PC-9 (cell line): ENCODE results near the gene SLC4A4. TPM values are rescaled to one million over a fixed set of nuclear protein-coding genes. Genes with fewer than 3 reads are reported as not detected.
A peak's percentile ranks its signal among the peaks of the same experiment; 100 is the strongest.

Experiments
- BruUV-seq: library from RNA; stranded (reverse); fragments of 400-500 nt; replicated peaks from 2 replicates; lab custom pipeline; 2021; lab: Mats Ljungman, UMichigan
- CTCF ChIA-PET: fragments of 300-600 bp; sonication (Branson Sonifier 250); formaldehyde crosslinking; loops from one replicate; lab custom pipeline; 2022; ENCODE audit warnings: antibody characterized with exemption; lab: Charles Lee
- POLR2A ChIA-PET: fragments of 300-600 bp; sonication (Branson Sonifier 250); formaldehyde crosslinking; loops from one replicate; lab custom pipeline; 2022; ENCODE audit warnings: antibody characterized with exemption; ENCODE audit not compliant: unreplicated experiment; lab: Charles Lee
- DNase-seq, 2 experiments: peaks; one replicate each; pipeline versions ENCODE4 v3.0.0 to v3.0.0-alpha.2; 2015 to 2022; ENCODE audit warnings: mixed read lengths in 1 of 2
- H2AFZ ChIP-seq: fragments of 200-600 bp; sonication (generic); 2 replicates; pipeline ENCODE4 v1.8.1; 2017; ENCODE audit warnings: antibody characterized with exemption
- H3F3A ChIP-seq: fragments of 200-600 bp; sonication (generic); 2 replicates; pipeline ENCODE4 v1.8.1; 2017; ENCODE audit warnings: antibody characterized with exemption, mild to moderate bottlenecking, low read depth; ENCODE audit not compliant: insufficient read depth
- H3K27ac ChIP-seq: fragments of 200-600 bp; sonication (generic); 2 replicates; pipeline ENCODE4 v1.6.1; 2016; ENCODE audit warnings: mixed run types
- H3K27me3 ChIP-seq: fragments of 200-600 bp; sonication (generic); 2 replicates; pipeline ENCODE4 v1.6.1; 2016; ENCODE audit warnings: low read depth, mixed run types; ENCODE audit not compliant: insufficient read depth
- H3K36me3 ChIP-seq: fragments of 200-600 bp; sonication (generic); 2 replicates; pipeline ENCODE4 v1.6.1; 2016; ENCODE audit warnings: low read depth, mixed run types
- H3K4me1 ChIP-seq: fragments of 200-600 bp; sonication (generic); replicated peaks from 2 replicates; pipeline ENCODE4 v1.6.1; 2016; ENCODE audit warnings: mixed run types; ENCODE audit not compliant: insufficient read depth
- H3K4me2 ChIP-seq: fragments of 200-600 bp; sonication (generic); 2 replicates; pipeline ENCODE4 v1.6.1; 2017; ENCODE audit warnings: mixed run types
- H3K4me3 ChIP-seq: fragments of 200-600 bp; sonication (generic); 2 replicates; pipeline ENCODE4 v1.6.1; 2016; ENCODE audit warnings: mixed run types
- H3K79me2 ChIP-seq: fragments of 200-600 bp; sonication (generic); 2 replicates; pipeline ENCODE4 v1.6.1; 2017; ENCODE audit warnings: low read depth, mixed run types
- H3K9me2 ChIP-seq: fragments of 200-600 bp; sonication (generic); 2 replicates; pipeline ENCODE4 v1.8.1; 2017; ENCODE audit warnings: mild to moderate bottlenecking; ENCODE audit not compliant: insufficient read depth
- H3K9me3 ChIP-seq: fragments of 200-600 bp; sonication (generic); 2 replicates; pipeline ENCODE4 v1.8.1; 2016; ENCODE audit warnings: low read depth; ENCODE audit not compliant: insufficient read depth
- H4K20me1 ChIP-seq: fragments of 200-600 bp; sonication (generic); 2 replicates; pipeline ENCODE4 v1.8.1; 2017; ENCODE audit not compliant: insufficient read depth
- CTCF ChIP-seq: fragments of 200-600 bp; sonication (generic); conservative IDR thresholded peaks from 2 replicates; pipeline ENCODE4 v1.6.1; 2017; ENCODE audit warnings: mixed run types, antibody characterized with exemption, mild to moderate bottlenecking, moderate library complexity
- EZH2 ChIP-seq: fragments of 200-600 bp; sonication (generic); IDR thresholded peaks from 2 replicates; pipeline ENCODE4 v1.8.0; 2017; ENCODE audit warnings: antibody characterized with exemption, low read depth
- intact Hi-C: fragments of 100-400 bp; cut with micrococcal nuclease; formaldehyde crosslinking; loops from one replicate; pipeline ENCODE4 v1.10.0; 2022; ENCODE audit not compliant: unreplicated experiment
- total RNA-seq: library from RNA; stranded (reverse); gene quantifications from 2 replicates; pipeline ENCODE4 v1.2.3, GENCODE V29; 2021

Gene SLC4A4
- total RNA-seq, 1 experiment from 2014 or later = 0.44 TPM

DNA sequence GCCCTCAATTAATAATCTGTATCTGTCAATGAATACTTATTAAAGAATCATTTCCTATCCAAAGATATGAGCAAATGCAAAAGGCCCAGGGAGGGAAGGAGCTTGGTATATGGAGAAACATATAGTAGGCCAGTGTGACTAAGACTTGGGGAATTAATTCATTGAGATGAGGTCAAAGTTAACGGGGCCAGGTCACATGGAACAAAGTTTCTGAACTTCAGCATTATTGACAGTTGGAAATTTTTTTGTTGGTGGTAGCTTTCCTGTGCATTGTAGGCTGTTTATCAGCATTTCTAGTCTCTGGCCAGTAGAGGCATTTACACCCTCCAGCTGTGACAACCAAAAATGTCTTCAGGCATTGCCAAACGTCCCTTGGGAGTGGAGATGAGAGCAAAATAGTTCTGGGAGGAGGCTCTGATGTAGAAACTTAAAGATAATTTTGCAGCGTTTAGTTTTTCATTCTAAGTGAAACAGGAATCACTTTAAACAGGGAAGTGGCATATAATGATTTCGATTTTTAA is 202.0 kb downstream of the SLC4A4 start:
- H3K27me3 ChIP-seq = no peaks in the 10 kb centered on the region
- POLR2A ChIA-PET = no interaction called here
- TF ChIP-seq CTCF = no peak; the same call in 1 of the 2 replicates
- no peak for TF ChIP-seq EZH2
- no TSS peak for BruUV-seq
- H3K27ac ChIP-seq = no peak overlapping the region
- no peak overlapping the region for H3K4me2 ChIP-seq
- CTCF ChIA-PET = no interaction called here
- H3F3A ChIP-seq = no peaks in the 10 kb centered on the region
- H4K20me1 ChIP-seq = no peaks in the 10 kb centered on the region
- H3K4me1 ChIP-seq = no peaks in the 10 kb centered on the region
- H3K9me2 ChIP-seq = no peaks in the 10 kb centered on the region
- intact Hi-C loops = no loop called here
- no peaks in the 10 kb centered on the region for H3K79me2 ChIP-seq
- no peaks in the 10 kb centered on the region for H3K9me3 ChIP-seq
- DNase-seq = no peak
- no peaks in the 10 kb centered on the region for H3K36me3 ChIP-seq
- 0 out of 2 replicates have a peak overlapping the region, but pooled peaks have one; percentile 16 for H2AFZ ChIP-seq
- no peak overlapping the region for H3K4me3 ChIP-seq

GRCh38 chr4:71541541-71541940 is 202.7 kb downstream of the SLC4A4 start:
- H3K4me1 ChIP-seq = no peaks in the 10 kb centered on the region
- H3K36me3 ChIP-seq = no peaks in the 10 kb centered on the region
- no peak overlapping the region for H3K4me2 ChIP-seq
- H4K20me1 ChIP-seq = no peaks in the 10 kb centered on the region
- POLR2A ChIA-PET = no interaction called here
- no peak overlapping the region for H3K27ac ChIP-seq
- TF ChIP-seq CTCF (no peak), EZH2 (no peak)
- H3K9me3 ChIP-seq = no peaks in the 10 kb centered on the region
- CTCF ChIA-PET = no interaction called here
- no TSS peak for BruUV-seq
- no peaks in the 10 kb centered on the region for H3K79me2 ChIP-seq
- no peak overlapping the region for H3K4me3 ChIP-seq
- no peak for DNase-seq
- 0 out of 2 replicates have a peak overlapping the region, but pooled peaks have one; percentile 16 for H2AFZ ChIP-seq
- intact Hi-C loops = no loop called here
- H3F3A ChIP-seq = no peaks in the 10 kb centered on the region
- no peaks in the 10 kb centered on the region for H3K9me2 ChIP-seq
- H3K27me3 ChIP-seq = no peaks in the 10 kb centered on the region

- Histone ChIP-seq H3F3A (no peaks in the 10 kb centered on the region), H3K27ac (no peak overlapping the region), H3K27me3 (no peaks in the 10 kb centered on the region), H3K9me3 (no peaks in the 10 kb centered on the region), H3K79me2 (no peaks in the 10 kb centered on the region), H3K36me3 (no peaks in the 10 kb centered on the region), H3K4me3 (no peak overlapping the region), H2AFZ (no peak overlapping the region), H3K9me2 (no peaks in the 10 kb centered on the region), H4K20me1 (no peaks in the 10 kb centered on the region), H3K4me2 (no peak overlapping the region), H3K4me1 (no peaks in the 10 kb centered on the region)
- ChIA-PET POLR2A (no interaction called here), CTCF (no interaction called here)
- intact Hi-C loops = no loop called here
- DNase-seq = no peak
- TF ChIP-seq EZH2 = no peak
- TF ChIP-seq CTCF = no peak
- BruUV-seq = no TSS peak
These were observed 206.3 kb downstream of the SLC4A4 start for GRCh38 chr4:71545168-71545567.
